ENCODE results near the gene SLC52A3.

Gene SLC52A3

GRCh38 chr20:776165-776564 lies 7.9 kb upstream of the SLC52A3 start:
- no peak for TF ChIP-seq CTCF (IDR thresholded peaks at IDR 0.05; ENCODE audit: low read depth, low read length)
- no peak overlapping the region for H3K4me3 ChIP-seq (replicated peaks in 1 of 2; ENCODE audit: low read depth in 2 of 2, low read length in 2 of 2)
- DNase-seq (ENCODE audit: low read depth in 2 of 2): no peak

DNA sequence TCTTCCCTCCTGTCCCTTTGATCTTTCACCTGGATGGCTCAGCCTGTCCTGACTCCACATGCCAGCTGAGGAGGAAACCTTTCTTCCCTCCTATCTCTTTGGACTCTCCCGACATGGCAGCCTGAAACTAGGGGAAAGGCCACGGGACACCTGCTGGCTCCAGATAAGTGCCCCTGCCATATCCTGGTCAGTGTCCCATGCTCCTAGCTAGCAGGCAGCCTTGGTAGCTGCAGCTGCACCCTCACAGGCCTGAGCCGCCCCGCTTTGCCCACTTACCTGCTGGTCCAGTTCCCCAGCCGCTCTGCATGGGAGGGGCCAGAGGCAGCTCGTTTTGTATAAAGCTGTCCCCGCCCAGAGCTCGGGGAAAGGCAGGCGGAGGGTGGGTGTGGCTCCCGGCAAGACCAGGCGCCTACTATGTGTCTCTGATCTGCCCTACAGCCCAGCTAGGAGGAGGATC lies 7.4 kb upstream of the SLC52A3 start:
- TF ChIP-seq CTCF (IDR thresholded peaks at IDR 0.05; ENCODE audit: low read depth, low read length): no peak

GRCh38 chr20:774660-775057 lies 6.4 kb upstream of the SLC52A3 start:
- no peak for TF ChIP-seq CTCF (IDR thresholded peaks at IDR 0.05; ENCODE audit: low read depth, low read length)
- H3K4me3 ChIP-seq (replicated peaks in 1 of 2; ENCODE audit: low read depth in 2 of 2, low read length in 2 of 2): no peak overlapping the region
- DNase-seq (ENCODE audit: low read depth in 2 of 2): no peak

More for the DNA sequence above, 7.4 kb upstream of the SLC52A3 start:
- DNase-seq (ENCODE audit: low read depth in 2 of 2): no peak
- no peak overlapping the region for H3K4me3 ChIP-seq (replicated peaks in 1 of 2; ENCODE audit: low read depth in 2 of 2, low read length in 2 of 2)

GRCh38 chr20:774016-774659 lies 5.8 kb upstream of the SLC52A3 start:
- DNase-seq (ENCODE audit: low read depth in 2 of 2): no peak
- TF ChIP-seq CTCF (IDR thresholded peaks at IDR 0.05; ENCODE audit: low read depth, low read length): no peak
- no peak overlapping the region for H3K4me3 ChIP-seq (replicated peaks in 1 of 2; ENCODE audit: low read depth in 2 of 2, low read length in 2 of 2)

DNA sequence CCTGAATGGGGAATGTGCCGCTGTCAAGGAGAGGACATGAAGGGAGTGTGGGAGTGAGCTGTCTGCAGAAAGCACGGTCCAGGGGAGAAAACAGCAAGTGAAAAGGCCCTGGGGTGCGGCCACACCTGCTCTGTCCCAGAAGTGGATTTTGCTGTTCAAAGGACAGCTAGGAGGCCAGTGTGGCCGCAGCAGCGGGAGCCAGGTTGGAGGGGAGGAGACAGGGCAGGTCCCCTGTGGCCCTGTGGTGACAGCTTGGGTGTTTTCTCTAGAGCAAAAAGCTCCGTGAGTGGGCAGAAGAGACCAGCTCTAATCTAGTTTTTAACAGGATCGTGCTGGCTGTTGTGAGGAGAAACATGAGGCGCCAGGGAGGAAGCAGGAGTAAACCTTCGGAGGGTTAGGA lies 4.5 kb upstream of the SLC52A3 start:
- no peak overlapping the region for H3K4me3 ChIP-seq (replicated peaks in 1 of 2; ENCODE audit: low read depth in 2 of 2, low read length in 2 of 2)
- TF ChIP-seq CTCF (IDR thresholded peaks at IDR 0.05; ENCODE audit: low read depth, low read length): no peak
- no peak for DNase-seq (ENCODE audit: low read depth in 2 of 2)

DNA sequence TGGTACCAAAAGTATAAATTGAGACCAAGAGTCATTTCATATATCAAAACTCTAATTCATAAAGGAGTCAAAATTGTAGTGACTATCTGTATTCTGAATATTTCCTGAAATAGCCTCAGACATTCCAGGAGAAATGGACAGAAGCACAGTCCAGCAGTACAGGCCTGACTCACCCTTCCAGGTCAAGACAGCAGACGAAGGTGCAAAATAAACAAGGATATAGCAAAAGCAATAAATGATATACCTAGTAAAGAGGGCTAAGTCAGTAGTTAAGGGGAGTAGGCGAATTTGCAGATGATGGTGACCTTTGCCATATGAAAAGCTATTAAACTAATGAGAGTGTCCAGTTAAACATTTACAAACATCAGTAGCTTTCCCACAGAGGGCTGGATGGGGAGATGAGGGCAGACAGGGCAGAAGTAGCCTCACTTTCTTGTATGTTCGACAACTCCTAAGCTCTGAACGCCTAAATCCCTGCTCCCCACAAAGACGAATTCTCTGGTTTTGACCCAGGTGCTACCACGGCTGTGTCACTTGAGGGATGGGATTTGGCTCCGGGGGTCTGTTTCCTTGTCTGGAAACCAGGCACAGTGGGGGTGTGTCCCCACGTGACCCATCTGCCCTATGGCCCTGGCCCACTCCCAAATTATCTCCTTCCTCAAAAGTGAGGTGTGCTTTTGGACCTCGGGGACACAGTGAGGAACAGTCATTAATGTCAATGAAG lies 3.6 kb upstream of the SLC52A3 start:
- DNase-seq (ENCODE audit: low read depth in 2 of 2): no peak
- no peak overlapping the region for H3K4me3 ChIP-seq (replicated peaks in 1 of 2; ENCODE audit: low read depth in 2 of 2, low read length in 2 of 2)
- TF ChIP-seq CTCF (IDR thresholded peaks at IDR 0.05; ENCODE audit: low read depth, low read length): no peak

Data from cardiac fibroblast (primary cell).